Choroid plexus epithelial cell (primary cell): ENCODE data around the gene R3HDM4.
A peak's percentile ranks its signal among the peaks of the same experiment; 100 is the strongest.

Source experiments
- DNase-seq: peaks from one replicate; pipeline ENCODE4 v3.0.0-alpha.2; 2010; ENCODE audit warnings: low read depth
- H3K4me3 ChIP-seq: 2 replicates; pipeline ENCODE4 v1.5.1; 2011; ENCODE audit warnings: low read depth, mild to moderate bottlenecking, control low read depth, low read length, moderate library complexity
- CTCF ChIP-seq: conservative IDR thresholded peaks from 2 replicates; pipeline ENCODE4 v1.5.1; 2011; ENCODE audit warnings: low read depth, mild to moderate bottlenecking, control low read depth, inconsistent platforms, low read length, moderate library complexity

The R3HDM4 gene

GRCh38 chr19:918152-918437, 5.1 kb upstream of the R3HDM4 start:
- H3K4me3 ChIP-seq, result no peak overlapping the region
- no peak for DNase-seq
- TF ChIP-seq CTCF, result no peak

GRCh38 chr19:917323-918151, 4.5 kb upstream of the R3HDM4 start, which contains the start of gene KISS1R:
KISS1R (plus strand) TSS chr19:917333; CDS start chr19:917503, 170 bp downstream.
- peak; percentile 23 for TF ChIP-seq CTCF
- no peak within 1 kb of the TSS for H3K4me3 ChIP-seq
- no peak for DNase-seq

- no peak for DNase-seq
- TF ChIP-seq CTCF, result no peak
- no peak overlapping the region for H3K4me3 ChIP-seq
Measured at GRCh38 chr19:916645-917322, 3.8 kb upstream of the R3HDM4 start.

GRCh38 chr19:912181-913079, 589 bp downstream of the R3HDM4 start:
- H3K4me3 ChIP-seq, result peak overlapping the region; percentile 86
- DNase-seq, result no peak

GRCh38 chr19:911197-912033, 1.6 kb downstream of the R3HDM4 start:
- H3K4me3 ChIP-seq, result peak overlapping the region; percentile 30
- TF ChIP-seq CTCF, result no peak
- no peak for DNase-seq

More at GRCh38 chr19:912181-913079, 589 bp downstream of the R3HDM4 start:
- TF ChIP-seq CTCF, result no peak

DNA sequence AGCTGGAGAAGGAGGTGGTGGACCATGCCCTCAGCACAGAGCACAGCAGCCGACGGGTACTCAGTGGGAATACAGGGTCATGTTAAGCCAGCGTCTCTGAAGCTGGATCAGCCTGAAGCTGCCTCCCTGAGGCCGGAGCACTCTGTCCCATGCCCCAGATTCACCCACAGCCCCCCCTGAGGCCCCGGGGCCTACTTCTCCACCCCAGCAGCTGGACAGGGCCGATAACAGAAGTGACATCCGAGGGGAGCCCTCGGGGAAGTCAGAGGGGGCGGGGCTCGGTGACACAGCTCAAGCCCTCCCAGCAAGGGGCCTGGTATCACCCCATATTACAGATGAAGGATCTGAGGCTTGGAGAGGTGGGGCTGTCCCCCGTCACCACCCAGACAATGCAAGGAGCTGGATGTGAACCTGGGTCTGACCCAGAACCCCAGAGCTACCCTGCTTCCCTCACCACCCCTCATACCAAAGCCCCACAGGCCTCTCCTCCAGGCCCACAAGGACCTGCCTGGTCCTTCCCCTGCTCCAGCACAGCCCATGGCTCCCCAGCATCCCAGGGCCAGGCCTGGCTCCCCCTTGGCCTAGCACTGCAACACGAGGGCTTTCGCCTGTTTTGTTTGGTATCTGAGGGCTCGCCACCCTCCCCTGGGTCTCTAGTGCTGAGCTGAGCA, 5.7 kb downstream of the R3HDM4 start:
- TF ChIP-seq CTCF, result no peak
- no peak overlapping the region for H3K4me3 ChIP-seq
- DNase-seq, result no peak
